A204.1 (cell line): ENCODE data around the gene PRRX2.
"Not testable (repeated sequence)": the region's sequence is repeated elsewhere in the genome, so short reads cannot be mapped to it uniquely, and the experiment has no call there.

Source experiments
- FAIRE-seq: peaks from 2 replicates; lab custom pipeline; 2012; peaks lifted over from hg19 to GRCh38; lab: Jason Lieb, UNC

The PRRX2 gene

GRCh38 chr9:129665389-129665775 lies at the start of gene PRRX2:
Gene PRRX2 (plus strand): TSS chr9:129665647. CDS start chr9:129665868, 221 bp downstream.
- no peak for FAIRE-seq

GRCh38 chr9:129617167-129617566 lies 48.3 kb upstream of the PRRX2 start:
- no peak for FAIRE-seq

- no peak for FAIRE-seq
Observed at GRCh38 chr9:129619787-129620668, 45.4 kb upstream of the PRRX2 start.

- no peak for FAIRE-seq
Observed at GRCh38 chr9:129620669-129621295, 44.7 kb upstream of the PRRX2 start, which contains the start of gene C9orf50. Gene C9orf50 (minus strand): TSS chr9:129621101. CDS start chr9:129620574, 527 bp downstream.

GRCh38 chr9:129623331-129623730 lies 42.1 kb upstream of the PRRX2 start:
- no peak for FAIRE-seq

GRCh38 chr9:129624168-129624759 lies 41.2 kb upstream of the PRRX2 start:
- FAIRE-seq = no peak

- FAIRE-seq = no peak
Observed at GRCh38 chr9:129624947-129625346, 40.5 kb upstream of the PRRX2 start.

- peak; percentile 58 for FAIRE-seq
Observed at GRCh38 chr9:129626079-129626624, 39.3 kb upstream of the PRRX2 start, which contains the start of gene NTMT1. Gene NTMT1 (plus strand): TSS chr9:129626163. CDS start chr9:129632704, 6,541 bp downstream.

- FAIRE-seq = peak; percentile 47
Observed at GRCh38 chr9:129626625-129627284, 38.7 kb upstream of the PRRX2 start.

GRCh38 chr9:129627556-129628440 lies 37.6 kb upstream of the PRRX2 start:
- FAIRE-seq = no peak

GRCh38 chr9:129628709-129629108 lies 36.7 kb upstream of the PRRX2 start:
- no peak for FAIRE-seq

- FAIRE-seq = no peak
Observed at GRCh38 chr9:129629251-129629820, 36.1 kb upstream of the PRRX2 start.

GRCh38 chr9:129630967-129631673 lies 34.3 kb upstream of the PRRX2 start:
- FAIRE-seq = no peak

- no peak for FAIRE-seq
Observed at GRCh38 chr9:129631674-129632129, 33.7 kb upstream of the PRRX2 start.

GRCh38 chr9:129632460-129632859 lies 33.0 kb upstream of the PRRX2 start:
- no peak for FAIRE-seq

GRCh38 chr9:129633207-129633606 lies 32.2 kb upstream of the PRRX2 start:
- no peak for FAIRE-seq

GRCh38 chr9:129633848-129634247 lies 31.6 kb upstream of the PRRX2 start:
- no peak for FAIRE-seq

GRCh38 chr9:129635099-129636065 lies 30.1 kb upstream of the PRRX2 start:
- no peak for FAIRE-seq

- not testable (repeated sequence) for FAIRE-seq
Observed at GRCh38 chr9:129636343-129636742, 29.1 kb upstream of the PRRX2 start.
